ENCODE measurements around the gene TMEM63A.
"Not testable (repeated sequence)": the region's sequence is repeated elsewhere in the genome, so short reads cannot be mapped to it uniquely, and the experiment has no call there.

TMEM63A gene

DNA sequence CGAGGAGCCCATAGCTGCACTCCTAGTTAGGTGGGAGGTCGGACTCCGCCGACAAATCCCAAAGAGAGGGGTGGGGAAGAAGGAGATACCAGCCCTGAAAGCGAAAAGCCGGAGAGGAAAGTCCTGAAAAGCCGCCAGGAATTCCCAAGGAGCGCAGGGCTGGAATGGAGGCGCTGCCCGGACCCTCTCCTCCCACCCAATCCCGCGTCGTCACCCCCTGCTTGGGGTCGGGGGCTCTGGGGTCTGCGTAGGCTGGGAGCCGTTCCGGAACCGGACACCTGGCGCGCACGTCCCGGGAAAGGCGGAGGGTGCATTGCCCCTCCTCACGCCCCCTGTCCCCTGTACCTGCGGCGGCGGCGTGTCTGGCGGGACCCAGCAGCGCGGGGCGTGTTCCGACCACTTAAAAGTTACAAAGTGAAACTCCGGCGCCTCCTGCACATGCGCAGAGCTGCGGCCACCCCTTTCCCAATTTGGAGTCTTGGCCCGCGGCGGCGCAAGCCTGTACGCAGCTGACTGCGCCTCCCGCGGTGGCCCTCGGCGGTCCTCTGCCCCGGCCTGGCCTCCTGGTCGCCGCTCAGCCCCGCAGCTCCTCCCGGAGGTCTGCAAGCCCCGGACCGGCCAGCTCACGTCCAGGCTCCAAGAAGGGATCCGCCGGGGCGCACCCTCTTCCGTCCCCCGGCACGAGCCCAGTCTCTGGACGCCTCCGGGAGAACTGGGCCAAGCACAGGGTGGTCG lies at the start of gene TMEM63A:
TSS of gene TMEM63A (minus strand) at position 422 of the 735 bp plus-strand sequence. CDS start 4,800 bp downstream, outside the sequence.
- DNase-seq = no peak

DNA sequence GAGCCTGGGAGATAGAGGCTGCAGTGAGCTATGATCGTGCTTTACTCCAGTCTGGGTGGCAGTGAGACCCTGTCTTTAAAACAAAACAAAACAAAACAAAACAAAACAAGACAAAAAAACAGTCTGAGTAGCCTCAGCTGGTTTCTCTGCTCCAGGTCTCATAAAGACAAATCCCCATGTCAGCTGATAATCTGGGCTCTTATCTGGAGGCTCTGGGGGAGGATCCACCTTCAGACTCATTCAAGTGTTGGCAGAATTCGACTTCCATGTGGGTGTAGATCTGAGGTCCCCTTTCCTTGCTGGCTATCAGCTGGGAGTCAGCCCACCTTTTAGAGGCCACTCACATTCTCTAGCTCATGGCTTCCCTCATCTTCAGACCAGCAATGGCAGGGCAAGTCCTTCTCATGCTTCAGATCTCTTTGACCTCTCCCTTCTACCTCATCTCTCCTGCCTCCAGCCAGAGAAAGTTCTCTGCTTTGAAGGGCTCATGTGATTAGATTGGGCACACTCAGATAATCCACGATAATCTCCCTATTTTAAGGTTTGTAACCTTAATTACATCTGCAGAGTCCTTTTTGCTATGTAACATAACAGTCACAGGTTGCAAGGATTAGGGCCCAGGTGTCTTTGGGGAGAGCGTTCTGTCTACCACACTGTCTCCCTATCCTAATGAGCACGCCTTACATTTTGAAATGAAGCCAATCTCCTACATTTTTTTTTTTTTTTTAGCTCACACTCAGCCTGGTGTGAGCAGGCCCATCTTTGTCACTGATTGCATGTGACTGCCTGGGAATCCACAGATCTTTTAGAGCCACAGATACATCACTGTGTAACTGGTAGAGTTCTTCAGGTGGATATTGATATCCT lies 49.3 kb upstream of the TMEM63A start:
- DNase-seq = no peak

DNA sequence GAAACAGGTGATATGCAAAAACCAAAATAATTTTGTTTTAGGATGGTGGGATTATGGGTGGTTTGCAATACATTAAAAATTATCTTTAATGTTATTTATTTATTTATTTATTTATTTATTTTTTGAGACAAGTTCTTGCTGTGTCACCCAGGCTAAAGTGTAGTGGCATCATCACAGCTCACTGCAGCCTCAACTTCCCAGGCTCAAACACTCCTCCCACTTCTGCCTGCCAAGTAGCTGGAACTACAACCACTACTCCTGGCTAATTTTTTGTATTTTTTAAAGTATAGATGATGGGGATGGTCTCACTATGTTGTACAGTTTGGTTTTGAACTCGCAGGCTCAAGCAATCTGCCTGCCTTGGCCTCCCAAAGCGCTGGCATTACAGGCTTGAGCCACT lies 48.4 kb upstream of the TMEM63A start:
- DNase-seq = no peak

DNA sequence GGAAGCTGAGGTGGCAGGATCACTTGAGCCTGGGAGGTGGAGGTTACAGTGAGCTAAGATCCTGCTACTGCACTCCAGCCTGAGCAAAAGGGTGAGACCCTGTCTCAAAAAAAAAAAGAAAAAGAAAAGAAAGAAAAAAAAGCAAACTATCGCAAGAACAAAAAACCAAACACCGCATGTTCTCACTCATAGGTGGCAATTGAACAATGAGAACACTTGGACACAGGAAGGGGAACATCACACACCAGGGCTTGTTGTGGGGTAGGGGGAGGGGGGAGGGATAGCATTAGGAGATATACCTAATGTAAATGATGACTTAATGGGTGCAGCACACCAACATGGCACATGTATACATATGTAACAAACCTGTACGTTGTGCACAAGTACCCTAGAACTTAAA lies 47.3 kb upstream of the TMEM63A start:
- DNase-seq = not testable (repeated sequence)

DNA sequence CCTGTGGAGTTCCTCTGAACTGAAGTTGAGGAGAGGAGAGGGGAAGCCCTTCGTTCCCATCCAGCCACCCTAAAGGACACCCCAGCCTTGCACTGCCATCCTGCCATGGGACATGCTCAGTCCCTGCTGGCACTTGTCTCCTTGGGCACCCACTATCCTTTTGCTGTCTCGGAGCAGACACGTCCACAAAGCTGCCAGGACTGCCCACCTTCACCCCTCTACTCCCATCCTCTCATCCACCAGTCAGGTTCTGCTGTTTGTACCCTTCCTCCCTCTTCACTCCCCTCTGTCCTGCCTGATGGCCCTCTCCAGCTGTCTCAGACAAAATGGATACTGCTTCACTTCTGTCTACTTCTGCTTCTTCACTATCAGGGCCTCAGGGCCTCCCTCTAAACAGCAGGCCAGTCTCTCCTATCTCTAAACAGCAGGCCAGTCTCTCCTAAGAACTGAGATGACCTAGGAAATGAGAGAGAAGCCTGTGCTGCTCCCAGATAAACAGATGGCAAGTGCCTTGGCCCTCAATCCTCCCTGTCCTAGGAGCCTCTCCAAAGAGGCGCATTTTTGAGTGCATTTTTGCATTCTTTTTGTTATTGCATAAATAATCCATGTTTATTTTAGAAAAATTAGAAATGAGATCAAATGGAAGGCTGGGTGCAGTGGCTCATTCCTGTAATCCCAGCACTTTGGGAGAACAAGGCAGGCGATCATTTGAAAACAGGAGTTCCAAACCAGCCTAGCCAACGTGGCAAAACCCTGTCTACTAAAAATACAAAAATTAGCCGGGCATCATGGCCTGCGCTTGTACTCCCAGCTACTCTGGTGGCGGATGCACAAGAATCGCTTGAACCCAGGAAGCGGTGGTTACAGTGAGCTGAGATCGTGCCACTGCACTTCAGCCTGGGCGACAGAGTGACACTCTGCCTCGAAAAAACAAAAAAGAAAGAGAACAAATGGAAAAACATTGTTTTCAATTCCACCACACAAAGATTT lies 46.3 kb upstream of the TMEM63A start:
- DNase-seq = no peak

DNA sequence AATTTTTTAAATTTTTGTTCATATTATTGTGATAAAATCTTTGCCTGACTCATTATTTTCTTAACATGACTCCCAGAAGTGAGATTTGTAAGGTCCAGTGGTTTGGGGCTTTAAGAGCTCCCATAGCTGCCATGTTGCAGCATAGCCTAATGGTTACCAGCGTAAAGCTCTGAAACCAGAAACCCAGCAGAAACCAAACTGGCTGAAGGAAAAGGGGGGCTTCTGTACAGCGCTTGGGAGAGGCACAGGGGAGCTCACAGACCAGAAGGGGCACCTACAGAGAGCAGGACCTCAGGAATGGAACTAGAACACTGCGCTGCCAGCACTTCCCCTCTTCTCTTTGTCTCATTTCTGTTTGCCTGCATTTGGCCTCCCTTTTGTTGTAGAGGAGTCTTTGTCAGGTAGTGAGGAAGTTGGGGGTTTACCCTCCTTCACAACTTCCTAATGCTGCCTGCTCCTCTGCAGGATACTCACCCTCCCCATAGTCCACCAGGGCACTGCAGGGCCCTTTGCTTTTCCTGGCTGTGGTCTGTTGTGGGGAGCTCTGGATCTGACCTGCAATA lies 44.5 kb upstream of the TMEM63A start:
- no peak for DNase-seq

DNA sequence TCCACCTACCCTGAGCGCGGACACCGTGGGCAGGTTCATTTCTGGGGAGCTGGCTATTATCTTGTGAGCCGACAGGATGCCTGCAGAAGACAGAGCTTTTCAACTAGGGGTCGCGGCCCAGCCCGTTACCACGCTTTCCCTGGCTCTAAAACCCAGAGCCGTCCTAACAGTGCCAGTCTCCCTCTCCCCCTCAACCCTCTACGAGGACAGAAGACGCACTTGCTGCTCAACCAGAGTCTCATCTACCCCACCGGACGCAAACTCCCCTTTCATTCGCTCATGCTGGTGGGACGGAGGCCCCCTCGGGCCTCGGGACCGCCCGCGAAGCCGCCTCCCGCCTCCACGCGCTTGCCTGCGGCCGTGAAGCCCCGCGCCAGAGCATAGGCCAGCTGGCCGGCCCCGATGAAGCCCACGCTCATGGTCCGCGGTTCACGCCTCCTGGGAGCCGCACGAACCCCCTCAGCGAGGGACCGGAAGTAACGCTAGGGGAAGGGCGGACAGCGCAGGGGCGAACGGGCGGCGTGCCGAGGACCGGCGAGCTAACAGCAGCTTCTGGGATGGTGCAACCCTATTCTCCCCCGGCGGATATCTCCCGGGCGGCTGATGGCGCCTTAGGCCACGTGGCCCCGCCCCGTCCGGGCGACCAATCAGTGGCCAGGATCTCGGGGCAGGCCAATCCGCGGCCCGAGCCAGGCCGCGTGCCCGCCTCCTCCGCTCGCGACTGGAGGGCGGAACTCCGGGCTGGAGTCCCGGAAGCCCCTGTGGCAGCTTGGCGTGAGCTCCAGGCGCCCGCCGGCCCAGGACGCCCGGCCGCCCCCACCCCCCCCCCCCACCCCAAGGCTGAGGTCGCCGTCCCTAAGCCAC lies 41.7 kb upstream of the TMEM63A start, which contains the start of gene PYCR2:
TSS of gene PYCR2 (minus strand) at position 559 of the 864 bp plus-strand sequence. CDS start at position 419, 140 bp downstream.
- DNase-seq = peak; percentile 94

DNA sequence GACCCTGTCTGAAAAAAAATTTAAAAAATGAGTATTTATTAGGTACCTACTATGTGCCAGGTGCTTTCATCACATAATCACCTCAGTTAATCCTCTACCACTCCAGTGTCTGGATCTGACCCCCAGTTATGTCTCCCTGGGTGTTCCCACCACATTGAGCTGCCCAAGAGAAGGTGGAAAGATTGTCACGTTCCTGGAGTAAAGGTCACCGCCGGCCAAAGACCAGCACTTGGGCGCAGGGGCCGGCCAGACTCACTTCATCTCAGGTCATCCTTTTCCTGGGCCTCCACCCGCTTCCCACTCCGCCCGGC lies 41.2 kb upstream of the TMEM63A start:
- DNase-seq = no peak

DNA sequence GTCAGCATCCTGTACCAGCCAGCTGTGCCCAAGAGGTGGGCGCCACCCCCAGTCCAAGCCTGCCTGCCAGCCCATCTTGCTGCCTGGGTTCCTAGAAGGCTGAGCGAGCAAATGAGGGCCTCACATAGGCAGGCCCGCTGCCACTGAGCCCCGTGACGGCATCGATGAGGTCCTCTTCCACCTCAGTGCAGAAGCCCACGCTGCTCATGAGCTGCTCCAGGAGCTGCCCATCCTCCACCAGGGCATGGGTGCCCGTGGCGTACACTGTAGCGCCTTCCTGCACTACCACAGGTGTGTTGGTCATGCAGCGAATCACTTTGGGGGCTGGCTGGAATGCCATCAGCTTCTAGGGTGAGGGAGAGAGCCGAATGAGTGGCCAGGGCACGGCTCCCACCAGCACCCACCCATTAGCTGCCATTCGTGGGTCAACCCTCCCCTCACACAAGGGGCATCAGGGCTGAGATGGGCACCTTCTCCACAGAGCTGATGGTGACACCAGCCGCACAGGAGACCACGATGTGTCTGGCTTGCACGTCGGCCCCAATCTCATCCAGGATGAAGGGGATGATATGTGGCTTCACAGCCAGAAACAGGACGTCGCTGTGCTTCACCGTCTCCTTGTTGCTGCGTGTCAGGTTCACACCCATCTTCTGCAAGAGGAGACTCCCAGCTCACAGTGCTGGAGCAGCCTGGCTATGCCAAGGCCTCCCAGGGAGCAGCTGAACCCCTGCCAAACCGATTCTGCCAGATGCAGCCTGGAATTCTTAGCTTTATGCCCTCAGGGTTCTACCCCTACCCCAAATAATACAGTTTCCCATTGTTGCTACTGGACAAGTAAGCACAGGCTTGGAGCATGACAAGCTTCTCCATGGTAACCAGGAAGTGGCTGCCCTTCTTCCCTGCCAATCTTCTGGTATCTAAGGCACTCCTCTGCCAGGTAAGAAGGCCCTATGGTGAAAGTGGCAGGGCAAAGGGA lies 39.8 kb upstream of the TMEM63A start:
- no peak for DNase-seq

DNA sequence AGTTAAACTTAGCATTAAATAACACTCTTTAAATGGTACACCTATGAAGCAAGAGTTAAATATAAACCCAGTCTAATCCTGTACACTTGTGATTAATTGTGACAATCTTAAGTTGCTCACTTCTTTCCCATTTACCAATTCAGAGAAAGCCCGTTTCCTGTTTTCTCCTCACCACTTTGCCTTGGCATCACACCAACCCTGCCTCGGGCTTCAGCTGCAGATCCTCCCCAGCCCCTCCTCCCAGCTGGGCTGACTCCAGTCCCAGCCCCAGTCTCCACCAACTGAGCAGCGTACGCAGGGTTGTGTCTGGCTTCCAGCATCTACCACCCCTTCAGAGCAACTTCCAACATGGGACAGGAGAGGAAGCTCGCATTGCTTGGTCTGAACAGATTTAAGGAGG lies 37.7 kb upstream of the TMEM63A start:
- DNase-seq = no peak

DNA sequence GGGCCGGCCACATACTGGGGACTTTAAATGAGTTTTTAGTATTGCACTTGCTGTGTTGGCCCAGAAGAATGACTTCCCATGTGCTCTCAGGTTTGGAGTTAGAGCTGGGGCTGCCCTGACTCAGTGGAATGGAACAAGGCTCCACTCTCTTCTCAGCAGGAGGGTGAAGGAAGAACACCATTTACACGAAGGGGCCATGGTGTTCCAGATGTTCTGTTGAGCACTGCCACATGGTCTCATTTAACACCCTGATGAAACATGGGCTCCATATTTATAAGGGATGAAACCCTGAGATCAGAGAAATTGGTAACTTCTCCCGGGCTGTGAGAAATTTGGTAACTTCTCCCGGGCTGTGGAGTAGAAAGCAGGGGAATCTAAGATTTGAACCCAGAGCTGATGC lies 36.1 kb upstream of the TMEM63A start:
- DNase-seq = no peak

DNA sequence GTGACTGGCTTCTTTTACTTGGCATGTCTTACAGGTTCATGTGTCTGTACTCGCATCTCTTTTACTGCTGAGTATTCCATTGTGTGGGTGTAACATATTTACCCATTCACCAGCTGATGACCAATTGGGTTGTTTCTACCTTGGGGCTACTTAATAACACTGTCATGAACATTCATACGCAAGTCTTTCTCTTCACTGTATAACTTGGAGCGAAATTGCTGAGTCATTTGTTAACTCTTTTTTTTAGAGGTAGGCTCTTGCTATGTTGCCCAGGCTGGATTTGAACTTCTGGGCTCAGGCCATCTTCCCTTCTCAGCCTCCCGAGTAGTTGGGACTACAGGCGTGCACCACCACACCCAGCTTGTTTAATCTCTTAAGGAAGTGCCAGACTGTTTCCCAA lies 35.4 kb upstream of the TMEM63A start:
- no peak for DNase-seq

DNA sequence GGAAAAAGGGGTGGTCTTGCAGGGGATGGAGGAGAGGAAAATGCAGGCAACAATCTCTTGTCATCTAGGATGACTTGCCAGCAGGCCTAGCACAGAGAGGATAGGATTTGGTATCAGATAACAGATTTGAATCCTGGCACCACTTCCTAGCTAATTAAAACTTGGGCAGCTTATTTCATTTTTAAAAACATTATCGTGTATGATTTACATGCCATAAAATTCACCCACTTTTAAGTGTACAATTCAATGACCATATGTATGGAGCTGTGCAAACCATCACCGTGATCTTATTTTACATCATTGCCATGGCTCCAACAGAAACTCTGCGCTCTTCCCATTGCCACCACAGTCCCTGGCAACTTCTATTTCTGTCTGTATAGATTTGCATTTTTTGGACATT lies 34.9 kb upstream of the TMEM63A start:
- DNase-seq = no peak

DNA sequence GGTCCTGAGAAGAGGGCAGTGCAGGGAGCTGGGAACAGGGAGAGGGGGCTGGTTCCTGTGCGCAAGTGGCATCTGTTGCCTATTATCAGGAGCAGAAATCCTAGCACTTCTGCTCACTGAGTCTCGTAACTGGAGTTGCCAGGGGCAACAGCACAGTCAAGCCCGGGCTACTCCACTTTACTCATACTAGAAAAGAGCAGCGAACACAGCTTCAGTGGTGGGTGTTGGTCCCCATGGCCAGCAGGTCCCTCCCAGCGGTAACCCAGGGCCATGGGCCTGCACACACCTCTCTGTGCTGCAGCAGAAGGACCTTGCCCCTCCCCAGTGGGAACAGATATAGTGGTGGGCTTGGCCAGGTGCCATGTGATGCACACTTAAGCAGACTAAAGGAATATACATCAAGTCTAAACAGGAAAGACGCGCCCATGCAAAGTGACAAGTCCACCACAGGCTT lies 33.4 kb upstream of the TMEM63A start:
- no peak for DNase-seq

DNA sequence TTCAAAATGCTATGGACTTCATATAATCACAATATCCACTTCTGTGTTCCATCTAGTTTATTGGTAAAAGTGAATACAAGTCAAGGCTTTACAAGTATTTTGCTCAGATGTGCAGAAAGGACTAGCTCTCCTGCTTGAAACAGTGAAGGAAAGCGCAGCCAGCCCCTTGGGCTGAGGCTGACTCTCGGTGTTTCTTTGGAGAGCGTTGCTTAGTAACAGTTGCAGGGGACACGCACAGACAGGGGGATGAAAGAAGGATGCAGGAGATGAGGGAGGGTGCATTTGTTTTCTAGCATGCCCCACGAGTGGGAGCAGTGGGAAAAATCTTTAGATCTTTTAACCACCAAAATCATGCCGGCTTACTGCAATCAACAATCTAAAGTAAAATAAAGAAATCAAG lies 32.8 kb upstream of the TMEM63A start:
- DNase-seq = no peak

DNA sequence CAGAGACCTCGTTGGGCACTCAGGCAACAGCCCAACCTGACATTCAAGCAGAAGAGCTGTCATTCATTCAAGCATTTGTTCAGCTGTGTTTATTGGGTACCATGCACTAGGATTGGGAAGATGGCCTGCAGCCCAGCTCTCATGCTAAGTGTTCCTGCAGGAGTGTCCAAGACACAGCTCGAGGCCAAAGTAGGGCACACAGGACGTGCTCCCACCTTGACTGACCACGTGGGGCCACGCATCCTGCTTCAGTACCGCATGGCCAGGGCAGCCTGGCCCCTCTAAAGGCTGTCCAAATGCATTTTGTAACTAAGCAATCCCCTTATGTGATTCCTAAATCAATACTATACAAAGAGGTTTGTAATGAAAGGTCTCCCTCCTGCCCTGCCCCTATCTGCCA lies 32.2 kb upstream of the TMEM63A start:
- DNase-seq = no peak

DNA sequence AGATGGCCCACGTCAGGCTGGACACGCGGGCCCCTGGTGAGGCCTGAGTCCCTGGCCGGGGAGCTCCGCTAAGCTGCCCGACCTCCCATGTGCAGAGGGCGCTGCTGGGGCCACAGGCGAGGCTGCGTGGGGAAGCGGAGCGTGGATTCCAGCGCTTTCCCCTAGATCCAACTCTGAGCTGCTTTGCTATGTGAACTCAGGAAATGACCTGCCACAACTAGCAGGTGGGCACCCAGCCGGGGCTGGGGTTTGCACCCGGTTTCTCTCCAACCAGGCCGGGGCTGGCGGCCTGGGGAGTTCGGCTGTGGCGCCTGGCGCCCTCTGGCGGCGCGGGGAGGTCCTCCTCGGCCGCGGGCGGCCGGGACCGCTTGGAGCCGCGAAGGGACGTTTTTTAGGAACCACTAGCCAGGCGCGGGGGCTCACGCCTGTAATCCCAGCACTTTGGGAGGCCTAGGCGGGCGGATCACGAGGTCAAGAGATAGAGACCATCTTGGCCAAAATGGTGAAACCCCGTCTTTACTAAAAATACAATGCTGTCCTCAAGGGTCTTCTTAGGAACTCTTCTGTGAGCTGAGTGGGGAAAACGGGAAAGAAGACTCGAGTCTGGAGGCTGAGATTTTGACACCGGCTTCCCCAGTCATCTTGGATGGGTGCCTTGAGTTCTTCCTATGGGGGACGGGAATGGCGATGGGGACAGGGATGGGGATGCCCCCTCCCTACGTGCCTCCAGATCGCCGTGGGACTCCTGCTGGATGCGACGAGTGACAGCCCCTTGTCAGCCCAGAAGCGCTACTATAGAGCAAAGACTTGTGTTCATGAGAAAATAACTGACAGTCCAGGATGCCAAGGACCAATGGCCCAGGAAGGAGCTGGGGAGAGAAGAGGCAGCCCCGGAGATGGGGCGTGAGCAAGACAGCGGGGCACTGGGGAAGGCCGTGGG lies 29.3 kb upstream of the TMEM63A start:
- no peak for DNase-seq

DNA sequence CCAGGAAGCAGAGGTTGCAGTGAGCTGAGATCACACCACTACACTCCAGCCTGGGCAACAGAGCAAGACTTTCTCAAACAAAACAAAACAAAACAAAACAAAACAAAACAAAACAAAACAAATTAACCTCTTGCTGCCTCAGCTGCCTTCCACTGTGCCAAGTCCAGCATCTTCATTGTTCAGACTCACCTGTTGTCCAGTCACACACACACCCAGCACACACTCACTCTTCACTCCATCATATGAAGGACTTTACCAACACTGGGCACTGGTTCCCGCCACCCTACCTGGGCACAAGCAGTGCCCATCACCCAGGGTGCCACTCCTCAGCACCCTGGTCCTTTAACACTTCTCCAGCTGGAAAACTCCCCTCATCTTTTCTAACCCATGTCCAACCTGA lies 27.3 kb upstream of the TMEM63A start:
- DNase-seq = no peak

DNA sequence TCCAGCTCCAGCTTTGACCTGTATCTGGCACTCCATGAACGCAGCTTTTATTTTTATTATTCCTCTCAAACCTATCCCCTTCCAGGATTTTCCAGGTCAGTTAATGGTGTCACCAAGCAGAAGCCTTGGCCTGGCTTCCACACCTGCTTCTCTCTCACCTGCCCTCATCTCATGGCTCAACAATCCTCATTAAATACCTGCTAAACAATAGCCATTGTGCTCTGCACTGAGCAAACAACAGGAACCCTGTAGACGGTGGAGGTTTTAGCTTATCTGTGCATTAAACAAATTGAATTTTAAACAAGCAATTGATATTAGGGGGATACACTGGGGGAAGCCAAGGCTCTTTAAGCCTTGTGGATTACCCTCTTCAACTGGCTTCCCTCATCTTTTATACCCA lies 26.6 kb upstream of the TMEM63A start:
- no peak for DNase-seq
